ENCODE measurements around the gene TMEM151B.
A peak's percentile ranks its signal among the peaks of the same experiment; 100 is the strongest.

Gene TMEM151B

DNA sequence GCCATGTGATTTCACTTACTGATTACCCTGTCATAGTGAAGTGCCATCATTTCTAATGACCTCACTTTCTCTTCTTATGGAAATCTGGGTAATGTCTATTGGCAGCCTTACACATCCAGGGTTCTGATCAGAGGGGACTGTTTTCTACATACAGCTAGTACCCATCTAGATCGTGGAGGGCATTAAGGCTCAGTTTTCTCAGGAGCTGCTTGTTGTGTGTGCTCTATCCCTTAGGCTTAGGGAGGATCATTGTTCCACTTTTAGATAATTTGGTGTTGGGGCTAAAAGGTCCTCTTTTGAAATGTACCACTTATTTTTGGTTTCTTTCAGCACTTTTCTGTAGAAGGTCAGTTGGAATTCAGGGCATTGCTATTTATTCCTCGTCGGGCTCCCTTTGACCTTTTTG, 19.5 kb upstream of the TMEM151B start:
- no peak for DNase-seq (ENCODE audit: low spot score)

DNA sequence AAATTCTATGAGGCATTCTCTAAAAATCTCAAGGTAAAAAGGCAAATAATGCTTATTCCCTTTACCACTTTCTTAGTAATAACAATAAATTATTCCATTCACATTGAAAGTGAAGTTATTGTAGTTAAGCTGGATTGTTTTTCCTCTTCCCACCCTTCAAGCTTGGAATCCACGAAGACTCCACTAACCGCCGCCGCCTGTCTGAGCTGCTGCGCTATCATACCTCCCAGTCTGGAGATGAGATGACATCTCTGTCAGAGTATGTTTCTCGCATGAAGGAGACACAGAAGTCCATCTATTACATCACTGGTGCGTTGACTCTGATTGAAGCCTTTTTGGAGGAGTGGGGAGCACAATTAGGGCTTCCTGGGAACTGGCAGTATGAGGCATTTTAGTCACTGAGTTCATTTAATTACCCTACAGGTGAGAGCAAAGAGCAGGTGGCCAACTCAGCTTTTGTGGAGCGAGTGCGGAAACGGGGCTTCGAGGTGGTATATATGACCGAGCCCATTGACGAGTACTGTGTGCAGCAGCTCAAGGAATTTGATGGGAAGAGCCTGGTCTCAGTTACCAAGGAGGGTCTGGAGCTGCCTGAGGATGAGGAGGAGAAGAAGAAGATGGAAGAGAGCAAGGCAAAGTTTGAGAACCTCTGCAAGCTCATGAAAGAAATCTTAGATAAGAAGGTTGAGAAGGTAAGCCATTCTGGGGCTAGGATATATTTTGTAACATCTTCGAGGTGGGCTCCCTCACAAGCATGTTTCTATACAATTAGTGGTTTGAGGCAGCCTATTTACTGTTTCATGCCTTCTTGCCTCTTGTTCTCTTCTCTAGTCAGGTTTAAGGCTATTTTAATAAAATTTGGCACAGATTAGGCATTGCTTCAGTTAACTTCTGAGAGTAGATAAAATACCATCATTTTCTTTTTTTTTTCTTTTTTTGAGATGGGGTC, 18.4 kb upstream of the TMEM151B start:
- DNase-seq (ENCODE audit: low spot score) = no peak

DNA sequence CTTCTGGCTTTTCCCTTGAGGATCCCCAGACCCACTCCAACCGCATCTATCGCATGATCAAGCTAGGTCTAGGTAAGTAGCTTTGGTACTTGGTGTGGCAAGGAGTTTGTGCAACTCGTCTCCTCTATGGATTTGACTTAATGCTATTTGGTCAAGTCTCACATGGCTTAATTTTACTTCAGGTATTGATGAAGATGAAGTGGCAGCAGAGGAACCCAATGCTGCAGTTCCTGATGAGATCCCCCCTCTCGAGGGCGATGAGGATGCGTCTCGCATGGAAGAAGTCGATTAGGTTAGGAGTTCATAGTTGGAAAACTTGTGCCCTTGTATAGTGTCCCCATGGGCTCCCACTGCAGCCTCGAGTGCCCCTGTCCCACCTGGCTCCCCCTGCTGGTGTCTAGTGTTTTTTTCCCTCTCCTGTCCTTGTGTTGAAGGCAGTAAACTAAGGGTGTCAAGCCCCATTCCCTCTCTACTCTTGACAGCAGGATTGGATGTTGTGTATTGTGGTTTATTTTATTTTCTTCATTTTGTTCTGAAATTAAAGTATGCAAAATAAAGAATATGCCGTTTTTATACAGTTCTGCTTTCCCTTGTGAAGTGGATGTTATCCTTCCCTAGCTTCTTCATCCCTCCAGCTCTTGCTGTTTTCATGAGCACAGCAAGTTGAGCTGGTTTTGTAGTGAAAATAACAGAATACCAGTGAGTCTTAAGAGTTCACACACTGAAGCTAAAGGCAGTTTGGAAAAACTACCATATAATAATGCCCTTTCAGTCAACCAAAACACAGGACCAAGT, 16.7 kb upstream of the TMEM151B start:
- peak; percentile 48 for DNase-seq (ENCODE audit: low spot score)

DNA sequence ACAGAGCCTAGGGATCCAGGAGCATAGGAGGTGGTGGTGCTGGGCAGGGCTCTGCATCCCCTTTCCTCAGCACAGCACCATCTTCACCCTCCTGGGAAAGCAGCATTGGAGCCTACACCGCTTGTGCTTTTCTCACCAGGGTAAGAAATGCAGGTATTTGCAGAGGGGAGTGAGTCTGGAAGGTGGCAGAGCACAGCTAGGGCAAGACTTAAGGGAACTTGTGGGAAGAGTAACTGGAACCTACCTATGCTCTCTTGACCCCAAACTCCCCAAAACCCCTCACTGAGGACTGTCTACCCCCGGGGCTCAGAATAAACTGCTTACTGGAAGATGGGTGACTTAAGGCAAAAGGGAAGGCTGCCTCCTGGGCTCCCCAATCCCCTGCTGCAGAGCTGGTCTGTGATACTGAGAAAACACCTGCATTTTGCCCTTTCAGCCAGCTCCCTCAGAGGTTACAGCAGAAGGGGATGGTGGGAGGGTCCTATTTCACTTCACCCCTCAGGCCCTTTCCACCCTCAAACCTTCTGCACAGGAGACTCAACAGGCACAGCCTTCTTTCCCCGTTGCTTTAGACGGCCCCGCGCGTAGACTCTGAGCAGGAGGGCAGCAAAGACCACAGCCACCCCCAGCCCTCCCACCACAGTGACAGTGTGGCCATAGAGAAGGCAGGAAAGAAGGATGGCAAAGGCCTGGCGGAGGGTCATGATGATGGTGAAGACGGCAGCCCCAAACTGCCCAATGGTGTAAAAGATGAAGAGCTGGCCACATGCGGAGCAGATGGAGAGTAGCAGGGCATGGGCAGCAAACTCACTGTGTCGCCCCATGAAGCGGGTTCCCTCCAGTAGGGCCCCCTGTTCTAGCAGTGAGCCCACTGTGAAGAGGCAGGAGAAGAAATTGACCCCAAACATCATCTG, 15.8 kb upstream of the TMEM151B start:
- no peak for DNase-seq (ENCODE audit: low spot score)

DNA sequence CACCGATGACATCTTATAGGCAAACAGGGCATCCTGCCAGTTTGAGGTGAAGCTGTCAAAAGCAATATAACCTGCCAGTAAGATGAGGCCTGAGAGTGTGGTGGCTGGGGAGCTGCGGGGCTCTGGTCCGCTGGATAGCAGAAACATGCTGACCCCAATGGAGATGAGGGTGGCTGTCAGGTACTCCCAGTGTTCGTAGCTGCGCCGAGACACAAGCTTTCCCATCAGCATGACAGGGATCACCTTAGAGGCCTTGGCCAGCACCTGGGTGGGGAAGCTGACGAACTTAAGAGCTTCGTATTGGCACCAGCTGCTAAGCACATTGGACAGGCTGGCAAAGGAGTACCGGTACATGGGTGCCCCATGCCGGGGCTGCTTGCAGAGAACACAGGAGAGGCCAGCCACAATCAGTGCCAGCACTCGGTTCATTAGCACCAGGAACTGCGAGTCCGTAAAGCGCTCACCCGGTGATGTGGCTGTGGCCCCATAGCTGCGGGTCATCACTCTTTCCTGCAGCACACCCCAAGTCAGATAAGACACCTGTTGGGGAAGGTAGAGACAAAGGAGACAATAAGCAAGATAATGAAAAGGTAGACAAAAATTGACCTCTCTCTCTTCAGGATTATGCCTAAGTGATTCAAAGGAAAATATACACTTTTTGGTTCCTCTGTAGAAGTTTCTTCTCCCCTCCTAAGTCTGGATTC, 15.0 kb upstream of the TMEM151B start:
- DNase-seq (ENCODE audit: low spot score) = no peak

DNA sequence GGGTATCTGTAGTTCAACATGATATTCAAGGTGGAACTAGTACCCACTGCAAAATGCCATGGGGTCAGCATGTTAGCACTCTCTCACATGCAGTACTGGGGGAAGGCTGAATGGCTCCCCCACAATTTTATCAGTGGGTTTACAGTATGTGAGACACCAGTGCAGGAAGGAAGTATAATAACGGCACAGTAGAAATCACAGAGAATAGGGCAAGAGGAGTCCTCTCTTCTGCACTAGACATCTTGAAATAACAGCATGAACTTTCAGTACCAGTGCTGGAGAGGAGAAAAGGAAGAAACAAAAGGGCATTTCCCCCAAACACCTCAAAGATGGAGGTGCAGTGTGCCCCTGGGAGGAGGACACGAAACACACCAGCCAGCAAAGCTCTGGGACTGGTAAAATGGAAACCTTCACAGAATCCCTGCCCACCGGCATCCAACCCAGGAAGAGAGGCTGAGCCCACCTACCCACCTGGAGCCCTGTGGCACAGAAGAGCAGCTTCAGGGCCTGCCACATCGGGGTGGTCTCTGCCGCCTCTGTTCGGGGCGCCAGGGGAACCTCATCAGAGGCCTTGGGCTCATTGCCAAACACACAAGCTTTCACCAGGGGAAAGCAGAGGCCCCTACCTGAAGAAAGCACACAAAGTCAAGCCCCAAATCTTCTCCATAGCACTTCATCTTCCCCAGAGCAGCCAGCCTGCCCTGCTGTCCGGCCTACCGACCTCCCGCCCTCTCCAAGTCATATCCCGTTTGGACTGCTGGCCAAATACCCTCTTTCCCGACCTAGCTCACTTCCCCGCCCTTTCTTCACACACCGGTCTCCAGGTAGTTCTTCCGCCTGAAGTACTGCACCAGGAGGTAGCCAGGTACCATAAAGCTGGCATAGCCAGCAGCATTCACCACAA, 14.1 kb upstream of the TMEM151B start:
- peak; percentile 47 for DNase-seq (ENCODE audit: low spot score)

DNA sequence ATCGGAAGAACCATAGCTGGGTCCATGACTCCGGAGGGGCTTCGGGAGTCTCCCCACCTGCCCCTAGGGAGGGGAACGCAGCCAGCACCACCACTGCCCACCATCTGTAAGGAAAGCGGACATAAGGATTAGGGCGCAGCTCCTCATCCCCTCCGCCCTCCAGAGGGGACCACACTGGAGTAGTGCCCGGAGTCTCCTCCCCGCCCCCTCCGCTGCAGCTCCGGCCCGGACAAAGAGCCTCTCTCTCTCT, 13.6 kb upstream of the TMEM151B start:
- DNase-seq (ENCODE audit: low spot score) = no peak

DNA sequence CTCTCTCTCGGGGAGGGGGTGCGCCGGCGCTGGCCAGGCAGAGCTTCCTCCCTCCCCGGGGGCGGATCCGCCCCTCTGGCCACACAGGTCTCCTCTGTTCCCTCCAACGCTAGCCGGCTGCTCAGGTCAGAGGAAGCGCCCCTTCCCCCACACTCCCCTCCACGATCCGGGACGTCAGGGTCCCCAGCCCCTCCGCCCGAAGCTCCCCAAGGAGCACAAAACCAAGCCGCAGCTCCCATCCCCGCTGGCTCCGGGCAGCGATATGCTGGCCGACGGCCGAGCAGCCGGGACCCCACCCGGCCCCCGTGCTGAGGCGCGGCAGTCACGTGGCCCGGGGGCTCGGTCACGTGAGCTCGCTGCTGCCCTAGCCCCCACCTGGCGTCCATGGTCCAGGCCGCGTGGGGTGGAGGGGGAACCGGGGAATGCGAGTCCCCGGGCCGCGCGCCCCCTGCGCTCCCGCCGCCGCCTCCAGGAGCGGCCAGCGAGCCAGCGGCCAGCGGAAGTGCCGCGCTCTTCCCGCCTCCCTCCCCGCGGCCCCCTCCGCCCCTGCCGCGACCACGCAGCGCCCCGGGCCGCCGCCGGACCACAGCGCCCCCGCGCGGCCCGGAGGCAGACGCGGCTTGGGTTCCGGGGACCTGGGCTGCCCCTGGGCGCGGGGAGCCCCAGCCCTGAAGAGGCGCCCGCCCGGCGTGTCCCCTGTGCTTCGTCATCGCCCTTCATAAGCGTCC, 13.1 kb upstream of the TMEM151B start, which contains the start of gene SLC35B2:
Gene SLC35B2 (minus strand): TSS at position 504 of the 728 bp plus-strand sequence. CDS start 118 bp downstream, at position 386.
- peak; percentile 65 for DNase-seq (ENCODE audit: low spot score)

DNA sequence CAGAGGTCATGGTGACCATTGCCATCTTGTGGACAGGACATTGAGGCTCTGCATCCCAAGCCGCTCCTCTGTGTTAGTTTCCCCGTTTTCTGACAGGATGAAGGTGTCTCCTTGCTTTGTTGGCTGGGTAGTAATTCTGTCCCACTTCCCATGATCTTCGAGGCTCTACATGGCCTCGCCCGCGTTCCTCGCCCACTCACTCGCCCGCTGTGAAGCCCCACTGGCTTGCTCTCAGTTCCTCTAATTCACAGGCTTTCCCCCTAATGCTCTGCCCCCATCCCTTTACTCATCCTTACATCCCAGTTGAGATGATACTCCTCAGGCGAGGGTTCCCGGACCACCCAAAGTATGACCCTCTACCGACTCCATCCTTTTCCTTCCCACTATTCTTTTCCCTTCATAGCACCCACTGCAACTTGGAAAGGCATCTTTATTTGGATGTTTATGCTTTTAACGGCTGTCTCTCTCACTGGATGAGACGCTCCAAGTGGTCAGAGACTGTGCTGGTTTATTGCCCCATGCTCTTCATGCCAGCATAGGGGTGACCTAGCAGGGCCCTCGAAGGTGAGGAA, 12.4 kb upstream of the TMEM151B start:
- no peak for DNase-seq (ENCODE audit: low spot score)

DNA sequence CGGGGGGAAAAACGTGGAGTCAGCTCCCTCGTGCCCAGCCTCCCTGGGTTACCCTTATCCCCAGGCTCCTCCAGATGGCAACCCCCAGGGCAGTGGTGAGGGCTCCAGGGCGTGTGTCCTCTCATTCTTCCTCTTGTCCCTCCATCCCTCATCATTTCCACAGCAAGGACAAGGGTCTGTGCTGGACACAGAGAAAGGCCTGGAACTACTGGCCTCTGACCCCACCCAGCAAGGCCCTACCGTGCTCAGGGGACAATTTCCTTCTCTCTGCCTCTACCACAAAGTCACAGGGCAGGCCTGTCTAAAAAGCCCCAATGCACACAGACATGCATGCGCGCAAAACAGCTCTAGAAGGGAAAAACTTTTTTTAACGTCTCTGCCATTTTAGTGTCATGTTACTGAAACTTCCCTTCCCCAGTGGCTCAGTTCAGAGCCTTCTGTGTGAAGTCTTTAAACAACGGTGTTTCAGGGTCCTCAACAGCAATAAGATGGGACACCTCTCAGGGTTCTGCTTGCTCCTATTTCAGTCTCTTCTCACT, 11.9 kb upstream of the TMEM151B start:
- DNase-seq (ENCODE audit: low spot score) = no peak

DNA sequence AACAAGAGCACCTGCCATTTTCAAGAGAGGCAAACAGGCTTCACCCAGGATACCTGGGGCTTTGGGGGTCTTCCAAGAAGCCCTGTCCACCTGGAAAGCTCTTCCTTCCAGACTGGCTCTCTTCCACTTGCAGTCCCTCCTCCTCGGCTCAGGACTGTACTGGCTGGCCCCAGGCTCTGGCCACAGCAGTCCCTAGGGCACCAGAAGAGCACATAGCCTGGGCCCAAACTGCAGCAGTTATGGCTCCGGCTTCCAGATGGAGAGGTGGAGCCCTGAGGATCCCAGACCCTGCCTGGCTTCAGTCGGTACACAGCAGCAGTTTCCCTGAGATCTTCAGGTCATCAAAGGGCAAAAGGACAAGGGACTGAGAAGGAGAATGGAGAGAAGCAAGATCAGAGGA, 11.3 kb upstream of the TMEM151B start:
- no peak for DNase-seq (ENCODE audit: low spot score)

DNA sequence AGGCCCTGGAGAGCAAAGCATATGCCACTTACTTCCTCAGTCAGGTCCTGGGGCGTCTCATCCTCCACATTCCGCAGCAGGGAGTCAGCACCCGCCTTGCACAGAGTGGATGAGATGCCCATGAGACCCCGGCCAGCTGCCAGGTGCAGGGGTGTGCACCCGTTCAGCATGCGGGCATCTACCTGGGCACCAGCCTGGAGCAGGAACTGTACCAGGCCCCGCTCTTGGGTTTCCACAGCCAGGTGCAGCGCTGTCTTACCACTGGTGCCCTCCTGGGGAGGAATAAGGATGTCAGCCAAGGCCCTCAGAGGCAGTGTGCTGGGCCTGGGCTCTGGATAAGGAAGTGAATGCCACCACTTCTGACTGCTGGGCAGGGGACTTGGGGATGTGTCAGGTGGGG, 10.2 kb upstream of the TMEM151B start:
- no peak for DNase-seq (ENCODE audit: low spot score)

DNA sequence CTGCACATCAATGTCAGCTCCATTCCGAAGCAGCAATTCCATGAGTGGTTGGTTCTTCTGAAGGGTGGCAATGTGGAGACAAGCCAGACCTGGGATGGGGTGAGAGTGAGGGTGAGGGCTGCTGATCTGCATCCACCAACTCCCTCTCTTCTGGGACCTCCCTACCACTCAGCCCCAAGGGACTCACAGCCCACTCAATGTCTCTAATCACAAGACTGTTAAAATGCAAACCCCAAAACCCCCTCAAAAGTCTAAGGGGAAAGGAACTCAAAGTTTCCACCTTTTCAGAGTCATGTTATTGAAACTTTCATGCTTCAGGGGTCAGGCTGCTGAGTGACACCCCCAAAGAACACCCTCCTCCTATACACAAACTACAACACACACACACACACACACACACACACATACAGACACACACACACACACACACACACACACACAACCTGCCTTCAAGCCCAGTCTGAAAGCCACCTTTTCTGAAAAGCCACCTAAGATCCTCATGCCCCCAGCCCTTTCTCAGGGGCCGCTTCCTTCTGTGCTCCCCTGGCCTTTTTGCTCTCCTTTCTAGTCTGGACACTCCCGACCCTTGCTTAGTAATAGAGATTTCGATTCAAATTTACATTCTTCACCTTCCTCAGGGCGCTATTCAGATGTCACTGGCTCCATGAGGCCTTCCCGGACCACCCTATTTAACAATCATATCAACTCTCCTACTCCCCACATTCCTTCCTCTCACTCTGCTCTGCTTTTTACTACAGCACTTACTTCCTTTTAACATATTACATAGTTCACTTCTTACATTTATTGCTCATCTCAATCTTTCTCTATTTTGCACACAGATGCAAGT, 9.6 kb upstream of the TMEM151B start:
- DNase-seq (ENCODE audit: low spot score) = no peak

DNA sequence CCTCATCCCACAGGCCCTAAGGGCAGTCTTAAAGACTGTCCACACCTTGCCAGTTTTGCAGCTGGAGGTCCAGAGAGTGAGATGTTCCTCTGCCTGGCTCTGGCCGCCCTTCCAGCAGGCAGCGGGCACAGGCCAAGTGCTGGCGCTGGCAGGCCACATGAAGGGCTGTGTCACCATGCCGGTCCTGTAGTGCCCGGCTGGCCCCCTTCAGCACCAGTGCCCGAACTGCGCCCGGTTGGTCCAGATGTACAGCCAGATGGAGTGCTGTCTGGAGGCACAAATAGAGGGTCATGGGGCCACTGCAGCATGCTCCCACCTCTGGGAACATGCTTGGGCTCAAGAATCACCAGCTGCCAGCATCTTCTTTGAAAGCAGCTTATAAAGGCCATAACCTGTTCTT, 8.7 kb upstream of the TMEM151B start:
- no peak for DNase-seq (ENCODE audit: low spot score)

DNA sequence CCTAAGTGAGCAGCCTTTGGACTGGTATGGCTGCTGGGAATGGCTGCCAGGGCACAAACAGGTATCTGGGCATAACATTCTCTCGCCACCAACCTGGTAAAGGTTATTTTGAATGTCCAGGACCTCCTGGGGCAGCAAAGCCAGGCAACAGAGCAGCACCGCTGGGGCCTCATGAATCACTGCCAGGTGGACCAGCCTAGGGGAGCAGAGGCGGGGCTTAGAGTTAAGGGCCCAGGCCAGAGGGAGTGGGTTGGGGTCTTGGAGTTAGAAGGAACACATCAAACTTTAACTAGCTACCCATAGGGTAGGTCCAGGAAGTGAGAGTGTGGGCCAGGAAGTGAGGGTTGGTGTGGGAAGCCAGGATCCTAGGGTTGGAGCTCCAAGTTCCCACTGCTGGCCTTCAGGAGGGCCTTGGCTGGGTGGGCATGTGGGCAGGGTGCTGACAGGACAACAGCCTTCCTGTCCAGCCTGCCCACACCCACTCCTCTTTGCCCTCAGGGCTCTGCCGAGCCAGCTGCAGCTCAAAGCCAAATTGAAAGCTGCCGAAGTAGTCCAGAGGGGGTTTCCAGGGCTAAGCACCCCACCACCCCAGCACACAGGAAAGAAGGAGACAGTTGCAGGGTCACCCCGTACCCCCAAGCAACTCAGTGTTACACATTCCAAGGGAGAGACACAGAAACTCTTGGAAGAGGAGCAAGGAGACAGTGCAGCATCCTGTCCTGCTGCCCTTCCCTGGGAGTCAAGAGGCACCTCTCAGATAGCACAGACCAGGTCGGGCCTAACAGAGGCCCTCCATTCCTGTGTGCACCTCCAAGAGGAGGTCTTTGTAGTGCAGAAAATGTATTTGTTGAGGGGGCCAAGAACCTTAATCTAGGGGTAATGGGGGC, 7.5 kb upstream of the TMEM151B start:
- no peak for DNase-seq (ENCODE audit: low spot score)

DNA sequence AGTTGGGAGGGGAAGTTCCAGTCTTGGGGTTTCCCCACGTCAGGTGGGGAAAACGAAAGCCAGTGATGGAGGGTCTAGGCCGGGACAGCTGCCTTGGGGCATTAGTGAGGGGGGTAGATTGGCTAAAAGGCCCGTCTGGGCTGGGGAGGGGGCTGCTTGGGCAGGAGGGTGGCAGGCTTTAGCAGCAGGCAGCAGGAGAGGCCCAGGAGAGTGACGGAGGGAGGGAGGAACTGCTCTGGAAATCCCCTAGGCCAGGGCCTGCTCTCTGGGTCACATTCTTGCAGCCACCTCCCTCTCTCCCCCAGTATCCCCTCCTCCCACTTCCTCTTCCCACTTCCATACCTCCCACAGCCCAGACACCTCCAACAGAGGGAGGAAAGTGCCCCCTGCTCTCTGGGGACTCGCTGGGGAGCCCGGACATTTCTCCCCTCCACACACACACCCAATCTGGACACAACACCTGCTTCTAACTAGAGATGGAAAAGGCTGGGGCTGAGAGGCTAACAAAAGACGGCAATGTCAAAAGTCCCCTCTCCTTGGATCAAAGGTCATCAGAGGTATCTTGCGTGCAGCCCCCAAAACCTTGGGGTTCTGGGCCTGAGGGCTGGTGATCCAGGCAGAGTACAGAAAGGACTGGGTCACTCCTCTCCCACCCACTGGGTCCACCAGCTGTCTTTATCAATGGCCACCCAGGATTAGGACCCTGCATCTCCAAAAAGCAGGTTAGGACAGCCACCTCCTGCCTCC, 6.7 kb upstream of the TMEM151B start:
- no peak for DNase-seq (ENCODE audit: low spot score)
